T-helper 1 cell (primary cell): ENCODE data around the gene PARK7.

ENCODE experiments used
- DNase-seq, 5 donors: peaks; one replicate each; pipeline ENCODE4 v3.0.0-alpha.2; 2012 to 2020

The PARK7 gene

DNA sequence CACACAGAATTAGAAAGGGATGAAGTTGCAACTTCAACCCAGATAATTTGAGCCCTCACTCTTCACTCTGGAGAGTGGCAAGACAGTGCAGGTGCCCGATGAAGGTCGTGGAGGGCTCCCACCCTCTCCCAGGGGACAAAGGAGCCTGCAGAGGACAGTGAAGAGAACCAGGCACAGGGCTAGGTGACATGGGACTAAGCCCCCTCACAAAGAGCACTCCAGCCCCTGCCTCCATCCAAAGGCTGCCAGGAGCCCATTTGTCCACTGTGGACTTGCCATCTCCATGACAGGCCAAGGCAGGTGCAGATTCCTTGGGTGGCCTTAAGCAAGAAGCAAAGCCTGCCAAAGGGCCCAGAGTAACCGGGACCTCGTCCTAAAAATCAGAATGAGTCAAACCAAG is 49.5 kb downstream of the PARK7 start:
- DNase-seq: no peak

- DNase-seq: no peak
Observed at GRCh38 chr1:8011923-8012858, 50.7 kb downstream of the PARK7 start.

DNA sequence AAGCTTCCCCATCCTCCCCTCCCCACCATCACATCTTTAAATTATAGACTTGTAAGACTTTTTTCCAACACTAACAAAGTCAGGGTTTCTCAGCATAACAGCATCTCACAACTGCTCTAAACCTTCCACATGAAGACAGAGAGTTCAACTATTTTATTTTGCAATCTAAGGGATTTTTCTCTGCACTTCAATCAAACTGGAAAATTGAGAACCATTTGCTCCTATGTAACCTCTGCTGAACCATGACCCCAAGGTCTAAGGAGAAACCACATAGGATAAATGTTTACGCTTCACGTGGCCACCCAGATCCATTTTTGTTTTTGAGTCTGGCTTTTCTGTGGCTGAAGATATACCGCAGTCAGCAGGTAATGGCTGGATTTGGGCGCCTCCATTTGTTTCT is 51.4 kb downstream of the PARK7 start:
- DNase-seq: no peak

GRCh38 chr1:8013399-8013798 is 51.9 kb downstream of the PARK7 start:
- DNase-seq: no peak

GRCh38 chr1:8013800-8014199 is 52.3 kb downstream of the PARK7 start:
- DNase-seq: no peak

DNA sequence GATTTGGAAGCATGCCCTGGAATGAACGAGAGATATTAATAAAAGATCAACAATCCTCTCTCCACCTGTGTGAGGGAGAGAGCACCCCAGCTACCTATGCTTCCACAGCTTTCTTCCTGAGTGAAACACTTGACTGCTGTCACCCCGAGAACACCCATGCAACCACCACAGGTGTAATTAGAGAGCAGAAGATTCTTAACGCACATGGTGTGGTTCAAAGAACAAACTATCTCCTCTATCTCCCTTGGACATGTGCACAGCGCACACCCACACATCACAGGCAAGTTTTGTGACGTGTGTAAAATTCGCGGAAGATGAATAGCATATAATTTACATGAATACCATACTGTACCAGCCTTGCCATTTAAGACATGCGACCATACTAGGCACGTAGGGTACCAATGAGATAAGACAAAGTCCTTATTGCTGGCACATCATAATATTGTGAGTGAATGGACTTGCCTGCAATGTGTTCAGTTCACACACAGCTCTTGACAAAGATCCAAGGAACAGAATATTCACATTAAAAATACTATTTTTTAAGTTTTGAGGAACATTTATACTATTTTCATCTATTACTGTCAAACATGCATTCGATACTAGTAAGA is 53.0 kb downstream of the PARK7 start:
- no peak for DNase-seq

GRCh38 chr1:8015036-8015808 is 53.7 kb downstream of the PARK7 start:
- DNase-seq: peak in 3 of 5 donors; percentile 25 to 50 (median 42)

DNA sequence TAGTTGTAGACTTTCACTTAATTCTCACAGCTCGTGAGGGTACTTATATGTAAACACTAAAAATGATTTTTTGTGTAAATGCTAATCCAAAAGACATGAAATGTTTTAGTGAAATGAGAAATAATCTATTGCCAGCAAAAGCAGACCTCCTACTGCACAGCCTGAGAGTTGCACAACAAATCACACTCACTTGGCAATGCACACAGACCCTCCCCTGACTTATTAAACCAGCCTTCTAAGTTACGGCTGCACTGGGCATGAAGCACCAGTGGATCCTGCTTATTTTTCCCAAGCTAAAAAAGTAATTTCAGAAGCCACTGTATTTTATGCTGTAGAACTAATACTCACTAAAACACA is 54.3 kb downstream of the PARK7 start:
- no peak for DNase-seq

DNA sequence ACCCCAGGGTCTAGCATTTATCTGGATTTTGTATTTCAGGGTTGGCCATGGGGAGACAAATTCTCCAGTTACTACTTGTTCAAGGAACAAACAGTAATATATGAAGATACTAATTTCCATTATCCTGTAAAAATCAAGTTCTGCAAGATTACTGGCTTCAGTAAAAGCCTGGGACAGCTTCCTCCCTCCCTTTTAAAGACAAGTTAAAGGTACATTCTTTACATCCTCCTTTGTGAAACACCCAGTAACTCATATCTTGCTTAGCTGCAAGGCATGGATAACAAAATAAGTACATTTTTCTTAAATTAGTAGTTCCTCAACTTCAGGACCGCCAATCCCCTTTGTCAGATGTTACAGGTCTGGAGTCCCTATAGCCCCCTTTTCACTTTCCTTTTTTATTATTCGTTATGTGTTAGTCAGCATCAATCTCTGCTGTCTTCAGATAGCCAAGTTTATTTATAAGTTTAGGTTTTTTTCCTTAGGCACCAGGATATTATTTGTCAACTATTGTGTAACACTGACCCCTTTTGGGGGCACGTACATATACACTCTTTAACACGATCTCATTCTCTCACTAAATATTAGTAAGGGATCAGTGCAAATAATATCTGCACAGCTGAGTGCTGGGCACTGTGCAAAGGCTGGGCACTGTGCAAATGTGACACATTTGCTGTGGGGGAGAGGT is 54.8 kb downstream of the PARK7 start:
- DNase-seq: no peak

DNA sequence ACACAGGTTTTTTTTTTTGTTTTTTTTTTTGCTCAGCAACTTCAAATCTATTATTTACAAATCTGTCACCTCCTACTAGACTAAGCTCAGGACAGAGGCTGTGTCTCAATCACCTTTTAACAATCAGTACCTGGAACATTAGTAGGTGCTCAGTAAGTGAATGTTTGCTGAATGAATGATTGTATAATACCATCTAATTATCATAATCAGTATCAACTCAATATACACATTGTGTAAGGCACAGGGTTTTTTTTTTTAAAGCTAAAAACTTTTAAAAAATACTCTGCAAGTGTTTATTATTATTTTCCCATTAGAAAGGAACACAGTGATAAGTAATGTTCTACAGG is 55.4 kb downstream of the PARK7 start:
- no peak for DNase-seq

DNA sequence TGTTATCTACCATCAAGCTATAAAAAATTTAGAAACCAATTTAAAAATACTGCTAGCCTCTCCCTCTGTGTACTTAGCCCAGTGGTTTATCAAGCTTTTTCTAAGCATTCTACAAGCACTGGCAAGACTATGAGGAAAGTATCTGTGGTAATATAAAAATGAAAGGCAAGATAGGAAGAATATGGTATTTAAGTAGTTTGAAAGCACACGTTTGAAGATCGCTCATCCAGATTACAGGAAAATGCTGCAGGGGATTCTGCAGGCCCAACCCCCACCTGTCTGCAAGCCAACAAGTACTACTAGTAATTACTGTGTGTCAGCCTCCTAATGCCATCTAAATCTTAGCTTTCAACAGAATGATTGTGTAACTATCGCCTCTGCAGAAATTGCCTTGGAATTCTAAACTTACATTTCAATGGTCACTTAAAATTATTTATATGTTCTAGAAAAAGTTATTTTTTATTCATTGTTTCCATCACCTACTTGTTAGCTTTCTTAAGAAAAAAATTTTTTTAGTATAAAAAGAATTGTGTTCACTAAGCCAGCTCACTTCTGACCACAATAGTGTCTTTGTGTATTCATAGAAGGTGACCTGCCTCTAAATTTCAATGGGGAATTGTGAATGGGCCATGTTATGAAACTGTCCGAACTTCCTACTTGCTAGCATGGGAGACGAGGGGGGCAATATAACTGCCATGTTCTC is 56.1 kb downstream of the PARK7 start:
- no peak for DNase-seq

DNA sequence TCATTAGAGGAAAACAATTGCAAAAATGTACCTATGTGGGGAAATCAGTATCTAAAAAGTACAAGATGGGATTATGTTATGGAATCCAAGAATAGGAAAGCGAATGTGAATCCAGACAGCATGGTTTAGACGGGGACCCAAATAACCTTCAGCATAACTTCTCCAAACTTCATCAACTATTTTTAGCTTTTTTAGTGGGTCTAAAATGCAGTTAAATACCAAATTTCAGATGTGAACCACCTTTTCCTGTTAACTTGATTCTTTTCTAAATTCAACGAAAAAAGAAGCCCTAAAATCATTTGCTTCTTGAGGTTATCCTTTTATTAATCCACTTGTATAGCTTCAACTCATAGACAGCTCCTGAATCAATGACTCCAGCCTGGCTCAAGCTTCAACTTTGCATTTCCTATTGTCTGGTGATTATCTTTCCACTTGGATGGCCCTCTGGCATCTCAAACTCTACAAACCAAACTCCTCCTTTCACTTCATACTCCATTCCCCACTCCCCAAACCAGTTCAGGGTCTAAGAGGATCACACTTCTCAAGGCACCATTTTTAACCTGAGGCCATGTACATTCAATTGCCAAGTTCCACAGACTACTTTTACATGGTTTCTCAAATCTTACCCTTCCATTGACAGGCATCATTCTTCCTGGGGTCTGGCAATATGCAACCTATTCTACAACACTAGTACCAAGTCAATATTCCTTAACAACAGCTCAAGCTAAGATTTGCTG is 57.1 kb downstream of the PARK7 start:
- DNase-seq: no peak

GRCh38 chr1:8019229-8019620 is 57.7 kb downstream of the PARK7 start:
- no peak for DNase-seq

GRCh38 chr1:8020032-8020431 is 58.5 kb downstream of the PARK7 start:
- no peak for DNase-seq

DNA sequence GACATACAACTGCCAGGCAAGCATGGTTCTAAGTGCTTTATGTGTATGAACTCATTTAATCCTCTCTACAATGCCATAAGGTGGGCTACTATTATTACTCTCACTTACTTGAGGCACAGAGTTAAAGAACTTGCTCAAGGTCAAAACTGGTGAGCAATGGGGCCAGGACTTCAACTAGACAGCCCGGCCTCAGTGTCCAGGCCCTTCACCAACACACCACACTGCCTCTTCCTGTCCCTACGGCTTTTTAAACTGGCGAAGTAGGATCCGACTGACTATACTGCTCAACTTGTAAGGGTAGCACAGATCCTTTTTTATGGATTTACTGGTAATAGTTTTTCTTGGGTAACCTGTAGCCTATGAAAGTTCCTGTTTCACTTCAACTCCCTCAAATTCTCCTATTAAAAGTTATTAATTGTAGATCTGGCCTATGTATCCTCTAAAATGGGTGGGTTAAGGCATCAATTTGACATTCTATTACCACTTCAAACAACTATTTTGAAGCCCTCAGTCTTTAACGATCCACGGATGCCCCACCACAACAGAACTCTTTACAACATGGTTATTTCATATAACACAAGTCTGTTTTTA is 60.3 kb downstream of the PARK7 start:
- no peak for DNase-seq

DNA sequence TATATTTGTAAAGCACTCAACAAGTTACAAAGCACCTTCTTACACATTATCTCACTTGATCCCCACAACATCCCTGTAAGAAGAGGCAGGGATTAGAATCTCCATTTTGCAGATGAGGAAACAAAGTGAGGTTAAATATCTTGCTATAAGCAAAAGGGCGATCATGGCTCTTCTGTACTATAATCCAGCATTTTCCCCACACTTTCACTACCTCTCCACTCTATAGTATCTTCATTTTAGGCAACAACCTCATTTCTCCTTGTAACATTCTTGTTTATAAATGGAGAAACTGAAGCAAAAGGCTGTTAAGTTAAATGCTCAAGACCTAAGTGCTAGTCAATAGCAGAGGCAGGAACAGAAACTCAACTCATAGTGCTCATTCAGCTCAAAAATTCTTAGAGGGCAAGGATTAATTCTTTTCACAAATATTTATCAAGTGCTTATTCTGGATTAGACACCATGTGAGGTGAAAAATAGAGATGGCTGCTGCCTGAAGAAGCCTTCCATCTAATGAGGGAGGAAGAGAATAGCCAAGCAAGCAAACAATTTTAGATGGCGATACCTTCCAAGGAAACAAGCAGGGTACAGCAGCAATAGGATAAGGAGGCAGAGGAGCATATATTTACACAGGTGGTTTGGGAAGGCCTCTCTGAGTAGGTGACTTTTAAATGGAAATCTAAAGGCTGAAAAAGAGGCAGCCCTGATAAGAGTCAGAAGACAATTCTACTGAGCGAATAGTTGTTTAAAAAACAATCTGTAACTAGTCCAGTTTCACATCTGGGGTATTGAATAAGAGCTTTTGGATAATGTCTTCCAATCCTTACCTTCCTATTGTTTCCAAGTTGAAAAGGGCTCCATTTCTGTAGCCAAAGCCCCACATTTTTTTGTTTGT is 61.1 kb downstream of the PARK7 start:
- DNase-seq: no peak

GRCh38 chr1:8023287-8023994 is 61.9 kb downstream of the PARK7 start:
- no peak for DNase-seq

GRCh38 chr1:8023995-8024313 is 62.4 kb downstream of the PARK7 start:
- DNase-seq: no peak

DNA sequence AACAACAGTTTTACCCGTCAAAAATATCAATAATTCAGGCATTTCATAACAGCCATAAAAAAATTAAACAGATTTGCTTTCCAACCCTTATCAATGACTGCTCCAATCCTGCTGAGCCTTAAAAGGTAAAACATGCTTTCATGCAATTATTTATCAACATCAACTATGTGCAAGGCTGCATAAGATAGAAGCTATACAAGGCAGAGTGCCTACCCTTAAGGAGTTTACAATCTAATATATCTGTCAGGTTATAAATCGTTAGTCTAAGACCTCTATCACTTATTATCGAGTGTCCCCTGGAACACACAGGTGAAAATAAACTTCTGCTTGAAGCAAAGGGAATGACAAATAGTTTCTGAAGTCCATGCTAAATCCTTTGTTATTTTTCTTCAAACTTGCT is 62.8 kb downstream of the PARK7 start:
- DNase-seq: no peak
